NK-92 (cell line): Measurements from ENCODE around the gene TNXB.

Source experiments
- DNase-seq: peaks from one replicate; lab custom pipeline; 2025; ENCODE audit not compliant: unreplicated experiment; lab: John Stamatoyannopoulos, UW

The TNXB gene, protein sequence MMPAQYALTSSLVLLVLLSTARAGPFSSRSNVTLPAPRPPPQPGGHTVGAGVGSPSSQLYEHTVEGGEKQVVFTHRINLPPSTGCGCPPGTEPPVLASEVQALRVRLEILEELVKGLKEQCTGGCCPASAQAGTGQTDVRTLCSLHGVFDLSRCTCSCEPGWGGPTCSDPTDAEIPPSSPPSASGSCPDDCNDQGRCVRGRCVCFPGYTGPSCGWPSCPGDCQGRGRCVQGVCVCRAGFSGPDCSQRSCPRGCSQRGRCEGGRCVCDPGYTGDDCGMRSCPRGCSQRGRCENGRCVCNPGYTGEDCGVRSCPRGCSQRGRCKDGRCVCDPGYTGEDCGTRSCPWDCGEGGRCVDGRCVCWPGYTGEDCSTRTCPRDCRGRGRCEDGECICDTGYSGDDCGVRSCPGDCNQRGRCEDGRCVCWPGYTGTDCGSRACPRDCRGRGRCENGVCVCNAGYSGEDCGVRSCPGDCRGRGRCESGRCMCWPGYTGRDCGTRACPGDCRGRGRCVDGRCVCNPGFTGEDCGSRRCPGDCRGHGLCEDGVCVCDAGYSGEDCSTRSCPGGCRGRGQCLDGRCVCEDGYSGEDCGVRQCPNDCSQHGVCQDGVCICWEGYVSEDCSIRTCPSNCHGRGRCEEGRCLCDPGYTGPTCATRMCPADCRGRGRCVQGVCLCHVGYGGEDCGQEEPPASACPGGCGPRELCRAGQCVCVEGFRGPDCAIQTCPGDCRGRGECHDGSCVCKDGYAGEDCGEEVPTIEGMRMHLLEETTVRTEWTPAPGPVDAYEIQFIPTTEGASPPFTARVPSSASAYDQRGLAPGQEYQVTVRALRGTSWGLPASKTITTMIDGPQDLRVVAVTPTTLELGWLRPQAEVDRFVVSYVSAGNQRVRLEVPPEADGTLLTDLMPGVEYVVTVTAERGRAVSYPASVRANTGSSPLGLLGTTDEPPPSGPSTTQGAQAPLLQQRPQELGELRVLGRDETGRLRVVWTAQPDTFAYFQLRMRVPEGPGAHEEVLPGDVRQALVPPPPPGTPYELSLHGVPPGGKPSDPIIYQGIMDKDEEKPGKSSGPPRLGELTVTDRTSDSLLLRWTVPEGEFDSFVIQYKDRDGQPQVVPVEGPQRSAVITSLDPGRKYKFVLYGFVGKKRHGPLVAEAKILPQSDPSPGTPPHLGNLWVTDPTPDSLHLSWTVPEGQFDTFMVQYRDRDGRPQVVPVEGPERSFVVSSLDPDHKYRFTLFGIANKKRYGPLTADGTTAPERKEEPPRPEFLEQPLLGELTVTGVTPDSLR (N-terminal part only)

GRCh38 chr6:32109114-32109764 is at the start of gene TNXB:
Gene TNXB (minus strand): TSS chr6:32109338. CDS start chr6:32098198, 11,140 bp downstream.
- no peak for DNase-seq

DNA sequence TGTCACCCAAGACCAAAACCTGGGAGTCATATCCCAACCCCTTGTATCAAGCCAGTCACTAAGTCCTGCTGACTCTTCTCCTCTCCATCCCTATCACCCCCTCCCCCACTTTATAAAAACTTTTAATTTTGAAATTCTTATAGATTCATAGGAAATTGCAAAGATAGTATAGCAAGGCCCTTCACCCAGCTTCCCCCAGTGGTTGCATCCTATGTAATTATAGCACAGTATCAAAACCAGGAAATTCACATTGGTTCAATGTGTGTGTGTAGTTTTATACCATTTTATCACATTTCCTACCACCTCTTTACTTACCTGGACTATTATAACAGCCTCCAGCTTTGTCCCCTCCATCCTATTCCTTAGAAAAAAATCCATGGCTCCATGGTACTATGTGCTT is 48.9 kb upstream of the TNXB start:
- no peak for DNase-seq

- no peak for DNase-seq
Measured at GRCh38 chr6:32156891-32157290, 47.8 kb upstream of the TNXB start.

- no peak for DNase-seq
Measured at GRCh38 chr6:32154514-32155161, 45.5 kb upstream of the TNXB start.

DNA sequence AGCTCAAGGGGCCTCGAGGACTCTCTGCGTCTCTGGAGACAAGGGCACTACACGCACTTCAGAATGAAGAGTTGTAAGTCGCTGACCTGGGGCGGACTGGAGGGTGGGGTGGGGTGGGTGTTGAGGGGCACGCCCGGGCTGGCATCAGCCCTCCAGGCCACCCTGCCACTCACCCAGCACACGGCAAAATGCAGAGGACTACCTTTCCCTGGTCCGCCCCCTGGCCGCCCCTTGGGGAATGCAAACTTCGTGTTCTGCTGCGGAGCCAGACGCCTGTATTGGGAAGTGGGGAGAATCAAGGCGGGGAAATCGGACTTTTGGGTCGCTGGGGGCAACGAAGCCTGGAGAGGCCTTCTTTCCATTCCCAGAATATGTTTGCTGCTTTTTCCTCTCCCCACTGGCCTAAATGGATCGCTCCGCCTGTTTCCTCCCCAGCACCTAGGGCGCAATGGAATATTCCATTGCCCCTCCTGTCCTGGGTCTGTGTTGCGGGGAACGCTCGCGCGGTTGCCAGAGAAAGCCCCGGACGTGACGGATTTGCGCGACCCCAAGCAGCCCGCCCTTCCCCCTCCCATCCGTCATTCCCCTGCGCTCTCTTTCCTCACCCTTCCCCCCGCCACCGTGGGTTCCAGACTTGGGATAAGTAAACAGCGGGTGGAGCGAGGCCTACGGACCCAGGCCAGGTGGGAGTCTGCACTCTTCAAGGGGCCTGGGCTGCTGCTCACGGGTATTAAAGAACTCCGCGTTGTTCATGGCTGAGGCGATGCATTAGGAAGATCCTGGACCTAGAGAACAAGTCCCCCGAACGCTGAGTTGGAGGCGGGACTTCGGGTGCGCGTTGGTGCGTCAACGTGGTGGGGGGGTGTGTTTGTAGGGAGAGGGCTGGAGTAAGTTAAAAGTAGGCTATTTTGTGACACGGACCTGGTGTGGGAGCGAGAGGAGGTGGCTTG is 44.7 kb upstream of the TNXB start, which contains the start of gene PPT2:
PPT2 (plus strand) TSS at position 578 of the 950 bp plus-strand sequence. CDS start 454 bp downstream, outside the sequence.
- no peak for DNase-seq

GRCh38 chr6:32152769-32153563 is 43.8 kb upstream of the TNXB start:
- DNase-seq = no peak

- no peak for DNase-seq
Measured at GRCh38 chr6:32151863-32152768, 43.0 kb upstream of the TNXB start, which contains the start of gene PRRT1. Gene PRRT1 (minus strand): TSS chr6:32151939. CDS start chr6:32151827, 112 bp downstream.

DNA sequence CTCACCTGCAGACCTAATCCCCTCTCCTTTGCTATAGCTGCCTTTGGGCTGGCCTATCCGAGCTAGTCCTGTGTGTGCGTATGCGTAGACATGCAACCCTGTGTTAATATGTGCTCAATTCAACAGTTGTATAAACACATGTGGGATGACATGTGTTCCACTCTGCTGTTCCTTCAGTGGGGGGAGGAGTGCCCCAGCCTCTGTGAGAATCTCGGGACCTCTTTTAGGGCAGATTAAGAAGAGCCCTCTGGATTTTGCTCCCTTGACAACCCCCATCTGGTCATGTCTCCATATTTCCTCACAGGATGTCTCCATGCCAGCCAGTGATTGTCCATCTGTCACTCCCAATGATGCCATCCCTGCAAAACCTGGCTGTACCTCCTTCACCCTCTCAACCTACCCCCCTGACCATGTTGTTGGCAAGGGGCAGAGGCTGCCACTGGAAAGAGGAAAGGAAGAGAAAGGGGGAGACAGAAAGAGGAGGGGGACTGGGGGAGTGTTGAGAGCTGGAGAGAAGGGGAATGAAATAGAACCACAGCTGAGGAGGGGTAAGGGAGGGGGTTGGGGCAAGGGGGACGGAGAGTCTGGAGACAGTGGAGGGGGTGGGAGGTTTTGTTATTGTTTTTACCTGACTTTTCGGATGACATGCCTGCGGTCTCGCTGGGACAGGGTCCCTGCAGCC is 42.2 kb upstream of the TNXB start:
- DNase-seq = no peak

- no peak for DNase-seq
Measured at GRCh38 chr6:32149932-32150870, 41.1 kb upstream of the TNXB start.

GRCh38 chr6:32149092-32149755 is 40.1 kb upstream of the TNXB start:
- no peak for DNase-seq

DNA sequence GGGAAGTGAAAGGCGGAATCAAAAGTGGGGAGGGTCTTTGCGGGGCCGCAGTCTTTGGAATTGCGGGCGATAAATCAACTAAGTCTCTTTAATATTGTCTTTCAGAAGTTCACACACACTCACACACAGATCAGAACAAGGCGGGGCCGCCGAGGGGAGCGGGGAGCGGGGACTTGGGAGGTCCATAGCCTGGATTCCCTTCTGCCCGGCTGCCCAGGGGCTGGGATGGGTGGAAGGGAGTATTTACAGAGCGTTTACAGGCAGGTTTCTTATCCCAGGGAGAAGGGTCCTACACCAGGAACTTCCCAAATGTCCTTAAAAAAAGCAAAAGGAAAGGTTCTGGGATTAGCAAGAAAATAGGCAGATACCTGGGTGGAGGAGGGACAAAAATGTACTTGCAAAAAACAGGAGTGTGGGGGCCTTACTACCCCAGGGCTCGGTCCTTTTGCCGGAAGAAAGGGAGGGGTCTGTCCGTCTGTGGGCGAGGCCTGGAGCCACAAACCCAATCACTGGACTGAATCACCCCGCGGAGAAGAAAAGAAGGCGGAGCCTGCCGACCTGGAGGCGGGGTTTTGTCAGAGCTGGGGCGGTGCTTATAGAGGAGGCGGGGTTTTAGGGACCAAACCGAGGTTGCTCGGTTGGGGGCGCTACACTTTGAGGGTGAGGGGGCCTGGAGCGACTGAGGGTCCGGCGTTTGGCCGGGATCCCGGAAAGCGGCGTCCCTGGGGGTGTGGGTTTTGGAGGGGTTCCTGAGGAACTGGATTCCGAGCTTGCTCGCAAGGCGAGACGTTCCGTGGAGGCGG is 39.4 kb upstream of the TNXB start:
- no peak for DNase-seq

GRCh38 chr6:32147401-32148132 is 38.4 kb upstream of the TNXB start:
- no peak for DNase-seq

DNA sequence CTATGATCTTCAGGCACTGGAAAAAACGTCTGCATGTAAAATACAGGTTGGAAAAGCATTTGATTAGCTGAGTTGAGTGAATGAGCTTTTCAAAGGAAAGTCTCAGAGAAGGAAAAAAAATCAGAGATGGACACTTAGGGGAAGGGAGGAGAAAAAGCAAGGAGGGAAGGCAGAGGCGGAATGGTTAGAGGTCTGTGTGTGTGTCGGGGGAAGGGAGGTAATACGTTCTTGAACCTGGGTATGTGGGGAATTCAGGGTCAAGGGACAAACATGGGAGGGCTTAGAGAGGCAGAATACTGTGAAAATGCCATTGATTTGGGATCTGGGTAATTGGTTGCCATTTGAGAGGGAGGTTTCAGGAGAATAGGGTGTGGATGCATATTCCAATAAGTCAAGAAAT is 37.5 kb upstream of the TNXB start:
- DNase-seq = no peak
